Stimulated activated CD4-positive, alpha-beta T cell treated with anti-CD3 and anti-CD28 coated beads, Interleukin-15, amount 100 ng/mL, for 24 hours (primary cell): ENCODE results near the gene ANKRD65.
"Not testable (repeated sequence)": the region's sequence is repeated elsewhere in the genome, so short reads cannot be mapped to it uniquely, and the experiment has no call there.

ENCODE experiments used
- DNase-seq: peaks from one replicate; pipeline ENCODE4 v3.0.0-alpha.2; 2020

ANKRD65 gene

GRCh38 chr1:1412311-1412902, 8.7 kb downstream of the ANKRD65 start:
- DNase-seq: peak; percentile 30

DNA sequence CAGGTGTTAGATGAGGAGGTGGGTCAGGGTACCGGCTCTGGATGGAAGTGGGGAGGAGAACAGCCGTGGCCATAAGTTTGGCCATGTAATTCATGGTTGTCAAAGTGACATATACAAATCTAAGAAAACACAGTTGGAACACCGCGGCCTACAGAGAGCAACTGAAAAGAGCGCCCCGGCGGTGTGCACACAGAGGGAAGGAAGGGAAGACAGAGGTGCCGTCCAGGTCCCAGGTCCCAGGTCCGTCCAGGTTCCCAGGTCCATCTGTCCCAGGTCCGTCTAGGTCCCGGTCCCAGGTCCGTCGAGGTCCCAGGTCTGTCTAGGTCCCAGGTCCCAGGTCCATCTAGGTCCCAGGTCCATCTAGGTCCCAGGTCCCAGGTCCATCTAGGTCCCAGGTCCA, 9.4 kb downstream of the ANKRD65 start:
- DNase-seq: no peak

GRCh38 chr1:1410238-1410637, 10.8 kb downstream of the ANKRD65 start:
- DNase-seq: not testable (repeated sequence)

- DNase-seq: peak; percentile 42
These were observed 13.3 kb downstream of the ANKRD65 start for GRCh38 chr1:1407636-1408318.

GRCh38 chr1:1406821-1407635, 14.0 kb downstream of the ANKRD65 start, which contains the start of gene MRPL20:
TSS of gene MRPL20 (minus strand) at chr1:1407293. CDS start at chr1:1407217, 76 bp downstream.
- peak; percentile 97 for DNase-seq

- DNase-seq: peak; percentile 47
These were observed 14.8 kb downstream of the ANKRD65 start for GRCh38 chr1:1406101-1406820.

GRCh38 chr1:1403653-1404052, 17.4 kb downstream of the ANKRD65 start:
- DNase-seq: no peak

DNA sequence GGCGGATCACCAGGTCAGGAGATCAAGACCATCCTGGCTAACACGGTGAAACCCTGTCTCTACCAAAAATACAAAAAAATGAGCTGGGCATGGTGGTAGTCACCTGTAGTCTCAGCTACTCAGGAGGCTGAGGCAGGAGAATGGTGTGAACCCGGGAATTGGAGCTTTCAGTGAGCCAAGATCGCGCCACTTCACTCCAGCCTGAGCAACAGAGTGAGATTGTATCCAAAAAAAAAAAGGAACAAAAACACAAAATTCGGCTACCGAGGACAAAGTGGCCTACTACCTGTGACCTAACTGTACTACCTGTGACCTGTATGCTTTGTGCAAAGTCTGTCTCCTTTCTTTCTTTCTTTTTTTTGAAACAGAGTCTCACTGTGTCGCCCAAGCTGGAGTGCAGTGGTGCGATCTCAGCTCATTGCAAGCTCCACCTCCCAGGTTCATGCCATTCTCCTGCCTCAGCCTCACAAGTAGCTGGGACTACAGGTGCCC, 18.1 kb downstream of the ANKRD65 start:
- DNase-seq: not testable (repeated sequence)

DNA sequence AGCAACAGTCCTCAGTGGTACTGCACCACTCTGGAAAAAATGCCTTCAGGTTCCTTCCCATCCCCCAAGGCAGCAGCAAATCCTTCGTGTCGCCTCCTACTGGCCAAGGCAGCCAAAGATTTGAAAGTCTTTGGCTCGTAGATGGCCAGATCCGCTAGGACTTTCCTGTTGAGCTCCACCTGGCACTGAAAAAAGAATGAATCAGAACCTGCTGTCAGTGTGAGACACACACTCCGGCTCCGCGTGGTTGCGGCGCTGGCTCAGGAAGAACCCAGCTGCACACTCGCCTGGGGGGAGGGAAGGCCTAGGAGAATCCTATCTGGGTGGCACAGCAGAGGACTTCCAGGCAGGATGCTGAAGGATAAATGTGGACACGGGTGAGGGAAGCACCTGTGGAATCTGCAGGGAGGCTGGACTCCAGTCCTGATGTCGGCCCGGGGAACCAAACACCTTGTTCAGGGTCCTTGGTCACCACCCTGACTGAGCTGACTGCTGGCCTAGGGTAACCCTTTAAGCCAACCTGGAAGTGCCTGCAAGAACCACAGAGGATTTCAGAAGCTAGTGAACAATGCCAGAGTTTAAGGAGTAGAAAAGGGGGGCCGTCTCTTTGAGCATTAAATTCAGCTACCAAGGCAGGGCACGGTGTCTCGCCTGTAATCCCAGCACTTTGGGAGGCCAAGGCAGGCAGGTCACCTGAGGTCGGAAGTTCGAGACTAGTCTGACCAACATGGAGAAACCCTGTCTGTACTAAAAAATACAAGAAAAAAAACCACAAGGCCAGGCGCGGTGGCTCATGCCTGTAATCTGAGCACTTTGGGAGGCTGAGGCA, 18.8 kb downstream of the ANKRD65 start:
- peak; percentile 62 for DNase-seq

- DNase-seq: no peak
These were observed 19.5 kb downstream of the ANKRD65 start for GRCh38 chr1:1401457-1402010.

DNA sequence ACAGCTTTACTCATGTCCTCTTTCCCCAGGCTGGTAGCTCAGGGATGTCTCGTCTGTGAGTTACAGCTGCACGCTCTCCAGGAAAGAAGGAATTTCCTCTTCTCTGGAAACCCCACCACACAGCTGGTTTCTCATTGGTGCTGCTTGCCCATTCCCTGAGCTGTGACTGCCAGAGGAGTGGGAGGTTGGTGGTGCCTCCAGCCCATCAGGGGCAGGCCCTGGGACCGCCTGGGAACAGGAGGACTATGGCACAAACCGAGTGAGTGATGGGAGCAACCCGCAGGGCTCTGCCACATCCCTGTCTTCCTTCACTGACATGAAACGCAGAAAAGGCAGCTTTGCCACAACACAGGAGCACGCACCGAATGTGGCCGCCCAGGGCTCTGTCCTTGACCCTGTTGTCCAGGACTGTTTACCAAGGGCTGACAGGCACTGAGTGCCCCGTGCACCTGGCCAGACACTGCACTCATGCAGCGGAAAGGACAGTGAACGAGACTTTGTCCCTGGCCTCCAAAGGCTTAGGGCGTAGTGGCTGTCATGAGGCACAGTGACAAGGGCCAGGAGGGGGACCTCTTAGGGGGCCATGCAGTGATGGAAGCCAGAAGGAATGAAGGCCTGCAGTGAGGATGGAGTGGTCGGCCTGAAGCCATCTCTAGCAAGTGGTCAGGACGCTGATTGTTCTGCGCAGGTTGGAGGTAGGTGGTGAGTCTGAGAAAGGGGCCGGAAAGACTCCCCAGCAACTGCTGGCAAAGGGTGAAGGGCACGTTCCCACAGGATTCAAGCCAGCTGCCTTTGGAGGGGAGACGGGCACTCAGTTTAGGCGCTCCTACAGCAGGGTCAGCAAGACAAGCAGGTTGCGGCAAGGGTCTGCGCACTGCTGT, 20.3 kb downstream of the ANKRD65 start:
- DNase-seq: no peak

DNA sequence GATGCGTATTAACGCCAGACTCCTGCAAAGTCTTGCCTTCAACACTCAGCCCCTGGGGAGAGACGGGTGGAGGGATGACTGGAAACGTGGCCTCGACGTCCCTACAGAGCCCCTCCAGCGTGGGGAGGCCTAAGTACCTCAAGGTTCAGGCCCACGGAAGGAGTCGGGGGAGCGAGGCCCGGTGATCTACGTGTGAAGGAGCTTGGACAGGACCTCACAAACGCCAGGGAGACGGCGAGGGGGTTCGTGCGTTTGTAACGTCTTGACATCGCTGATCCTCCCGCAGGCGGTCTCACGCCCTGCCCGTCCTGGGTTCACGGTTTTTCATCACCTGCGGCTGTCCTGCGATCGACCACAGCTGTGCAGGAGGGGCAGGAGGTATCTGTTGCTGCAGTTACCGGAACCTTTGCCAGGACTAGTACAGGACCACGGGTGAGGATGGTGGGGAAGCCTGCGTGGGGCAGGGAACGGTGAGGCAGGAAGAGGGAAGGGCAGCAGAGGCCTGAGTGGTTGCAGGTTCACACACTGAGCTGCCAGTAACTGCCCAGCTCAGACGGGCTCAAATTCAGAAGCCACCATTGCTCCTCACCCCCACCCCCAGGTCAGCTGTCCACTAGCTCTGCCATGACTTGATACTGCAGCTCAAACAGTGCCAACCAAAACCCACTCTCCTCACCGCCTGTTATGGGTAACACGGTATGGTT, 21.1 kb downstream of the ANKRD65 start:
- peak; percentile 46 for DNase-seq

DNA sequence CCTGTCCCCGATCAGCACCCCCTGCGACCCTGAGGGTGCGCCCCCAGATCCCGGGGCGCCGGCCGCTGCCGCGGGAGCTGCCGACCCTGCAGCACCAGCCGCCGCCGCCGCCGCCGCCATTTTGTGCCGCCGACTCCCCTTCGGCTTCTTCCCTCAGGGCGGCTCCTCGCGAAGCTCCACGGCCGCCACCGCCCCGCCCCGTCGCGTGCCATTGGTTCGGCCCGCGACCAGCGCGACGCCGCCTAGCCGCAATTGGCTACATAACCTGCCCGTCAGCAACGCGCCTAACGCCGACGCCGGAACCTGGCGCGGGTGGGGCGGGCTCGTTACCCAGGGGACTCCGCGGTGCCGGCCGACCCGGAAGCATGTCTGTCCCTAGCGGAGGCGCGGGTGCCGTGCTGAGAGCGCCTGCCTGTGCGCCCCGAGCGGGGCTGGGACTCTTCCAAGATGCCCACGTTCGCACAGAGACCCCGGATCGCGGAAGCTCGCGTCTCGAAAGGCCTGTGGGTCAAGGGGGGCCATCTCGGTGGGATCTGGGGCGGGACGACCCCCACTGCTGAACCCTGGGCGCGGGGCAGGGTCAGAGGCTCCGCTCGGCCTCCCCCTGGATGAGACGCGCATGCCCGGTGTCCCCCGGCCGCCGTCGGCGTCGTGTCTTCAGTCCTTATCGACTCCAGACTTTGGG, 21.7 kb downstream of the ANKRD65 start, which contains the start of gene CCNL2:
CCNL2 (minus strand) TSS at position 149 of the 685 bp plus-strand sequence; CDS start at position 120, 29 bp downstream.
- DNase-seq: peak; percentile 100

- DNase-seq: no peak
These were observed 22.3 kb downstream of the ANKRD65 start for GRCh38 chr1:1398677-1399186.

DNA sequence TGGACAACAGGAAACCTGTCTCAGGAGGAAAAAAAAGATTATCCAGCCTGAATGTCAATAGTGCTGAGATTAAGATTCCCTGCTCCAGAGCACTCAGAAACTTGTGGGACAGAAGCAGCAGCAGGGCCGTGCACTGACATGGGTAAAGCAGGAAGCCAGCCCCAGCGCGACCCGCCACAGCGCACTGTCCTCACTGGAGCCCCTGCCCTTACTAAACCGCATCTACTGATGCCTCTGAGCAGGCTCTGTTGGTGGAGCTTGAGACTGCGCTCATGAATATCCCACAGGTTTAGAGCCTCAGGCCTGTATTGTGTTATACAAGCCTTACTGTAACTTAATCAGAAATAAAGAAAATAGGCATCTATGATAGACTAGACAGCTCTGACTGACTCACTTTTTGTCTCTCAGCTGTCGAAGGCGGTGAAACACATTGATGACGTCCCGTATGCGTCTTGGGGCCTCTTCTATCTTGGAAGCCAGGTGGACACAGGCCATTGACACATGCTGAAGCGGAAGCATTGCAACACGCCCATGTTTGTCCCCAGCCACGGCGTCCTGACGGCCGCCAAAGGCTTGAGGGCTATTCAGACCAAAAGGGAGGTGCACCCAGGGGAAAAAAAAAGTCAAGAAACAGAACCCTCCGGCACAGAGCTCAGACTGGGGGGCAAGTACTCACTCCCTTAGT, 23.1 kb downstream of the ANKRD65 start:
- DNase-seq: no peak

- no peak for DNase-seq
These were observed 25.9 kb downstream of the ANKRD65 start for GRCh38 chr1:1395166-1395565.

GRCh38 chr1:1394116-1394515, 27.0 kb downstream of the ANKRD65 start:
- no peak for DNase-seq

DNA sequence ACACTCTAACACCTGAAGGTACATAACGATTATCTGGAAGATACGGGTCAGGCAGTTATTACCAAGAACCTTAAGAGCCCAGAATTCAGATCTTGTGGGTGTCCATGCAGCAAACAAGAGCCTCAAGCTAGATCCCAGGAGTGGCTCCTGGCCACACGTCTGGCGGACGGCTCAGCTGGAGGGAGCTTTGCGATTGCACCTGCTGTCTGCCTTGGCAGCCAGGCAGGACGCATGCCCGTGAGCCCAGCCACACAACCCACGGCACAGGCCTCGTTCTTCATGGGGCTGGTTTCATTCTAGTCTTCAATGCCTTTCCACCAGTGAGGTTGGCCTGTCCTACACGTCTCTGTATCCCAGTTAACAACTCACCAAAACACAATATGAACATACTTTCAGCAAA, 27.6 kb downstream of the ANKRD65 start:
- no peak for DNase-seq
